MG63 (cell line): Measurements from ENCODE around the gene GRID2IP. TPM values are rescaled to one million over a fixed set of nuclear protein-coding genes. Genes with fewer than 3 reads are reported as not detected.
"Not testable (repeated sequence)": the region's sequence is repeated elsewhere in the genome, so short reads cannot be mapped to it uniquely, and the experiment has no call there.

Experiments used
- DNase-seq: peaks from one replicate; pipeline ENCODE4 v3.0.0-alpha.2; 2020
- H3K27me3 ChIP-seq: fragments of 250-450 bp; sonication (Bioruptor Pico); 2 replicates; pipeline ENCODE4 v1.5.1; 2020; ENCODE audit warnings: mild to moderate bottlenecking, moderate library complexity
- H3K36me3 ChIP-seq: fragments of 250-450 bp; sonication (Bioruptor Pico); 2 replicates; pipeline ENCODE4 v1.5.1; 2020; ENCODE audit warnings: mild to moderate bottlenecking, moderate library complexity
- H3K4me3 ChIP-seq: fragments of 250-450 bp; sonication (Bioruptor Pico); 2 replicates; pipeline ENCODE4 v1.5.1; 2020; ENCODE audit warnings: mild to moderate bottlenecking, moderate library complexity
- H3K9me3 ChIP-seq: fragments of 250-450 bp; sonication (Bioruptor Pico); 2 replicates; pipeline ENCODE4 v1.5.1; 2020; ENCODE audit warnings: mild to moderate bottlenecking, moderate library complexity
- total RNA-seq: library from RNA; depleted of rRNA; stranded (reverse); fragments of >200 nt; shearing (Covaris generic); gene quantifications from 2 replicates; pipeline ENCODE4 v1.2.3, GENCODE V29; 2014; ENCODE audit warnings: low replicate concordance

Gene GRID2IP
- total RNA-seq, 1 experiment from 2014 or later = not detected

GRCh38 chr7:6482307-6482706 lies 69.0 kb downstream of the GRID2IP start:
- no peak for DNase-seq
- H3K27me3 ChIP-seq = no peaks in the 10 kb centered on the region
- peak overlapping the region; percentile 80 for H3K4me3 ChIP-seq
- peaks cover 47% of the 10 kb centered on the region for H3K36me3 ChIP-seq
- no peaks in the 10 kb centered on the region for H3K9me3 ChIP-seq

DNA sequence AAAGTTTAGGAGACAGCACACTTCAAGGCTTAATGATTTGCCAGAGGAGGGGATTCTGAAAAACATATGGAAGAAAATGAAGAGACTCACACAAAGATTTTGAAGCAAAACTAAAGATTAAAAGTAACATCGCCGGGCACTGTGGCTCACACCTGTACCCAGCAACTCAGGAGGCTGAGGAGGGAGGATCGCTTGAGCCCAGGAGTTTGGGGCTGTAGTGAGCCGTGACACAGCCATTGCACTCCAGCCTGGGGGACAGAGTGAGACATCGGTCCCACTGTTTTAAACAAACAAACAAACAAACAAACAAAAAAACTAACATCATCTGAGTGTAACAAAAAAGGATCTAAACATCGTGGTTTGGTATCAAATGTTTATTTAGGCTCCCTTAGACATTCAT lies 69.8 kb downstream of the GRID2IP start:
- Histone ChIP-seq H3K27me3 (no peaks in the 10 kb centered on the region), H3K4me3 (peak overlapping the region; percentile 80), H3K9me3 (no peaks in the 10 kb centered on the region), H3K36me3 (peaks cover 55% of the 10 kb centered on the region)
- DNase-seq = no peak

GRCh38 chr7:6480323-6480660 lies 71.0 kb downstream of the GRID2IP start:
- peak overlapping the region; percentile 80 for H3K4me3 ChIP-seq
- peaks cover 67% of the 10 kb centered on the region for H3K36me3 ChIP-seq
- no peaks in the 10 kb centered on the region for H3K27me3 ChIP-seq
- H3K9me3 ChIP-seq = no peaks in the 10 kb centered on the region
- DNase-seq = no peak

DNA sequence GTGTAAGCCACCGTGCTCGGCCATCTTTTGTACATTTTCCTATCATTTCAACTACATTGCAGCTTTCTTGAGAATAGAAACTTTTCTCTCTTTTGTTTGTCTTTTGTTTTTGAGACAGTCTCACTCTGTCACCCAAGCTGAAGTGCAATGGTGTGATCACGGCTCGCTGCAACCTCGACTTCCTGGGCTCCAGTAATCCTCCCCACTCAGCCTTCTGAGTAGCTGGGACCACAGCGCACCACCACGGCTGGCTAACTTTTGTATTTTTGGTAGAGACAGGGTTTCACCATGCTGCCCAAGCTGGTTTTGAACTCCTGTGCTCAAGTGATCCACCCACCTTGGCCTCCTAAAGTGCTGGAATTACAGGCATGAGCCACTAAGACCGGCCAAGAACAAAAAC lies 72.2 kb downstream of the GRID2IP start:
- no peak for DNase-seq
- H3K9me3 ChIP-seq = no peaks in the 10 kb centered on the region
- no peaks in the 10 kb centered on the region for H3K27me3 ChIP-seq
- H3K4me3 ChIP-seq = no peak overlapping the region
- peaks cover 79% of the 10 kb centered on the region for H3K36me3 ChIP-seq

DNA sequence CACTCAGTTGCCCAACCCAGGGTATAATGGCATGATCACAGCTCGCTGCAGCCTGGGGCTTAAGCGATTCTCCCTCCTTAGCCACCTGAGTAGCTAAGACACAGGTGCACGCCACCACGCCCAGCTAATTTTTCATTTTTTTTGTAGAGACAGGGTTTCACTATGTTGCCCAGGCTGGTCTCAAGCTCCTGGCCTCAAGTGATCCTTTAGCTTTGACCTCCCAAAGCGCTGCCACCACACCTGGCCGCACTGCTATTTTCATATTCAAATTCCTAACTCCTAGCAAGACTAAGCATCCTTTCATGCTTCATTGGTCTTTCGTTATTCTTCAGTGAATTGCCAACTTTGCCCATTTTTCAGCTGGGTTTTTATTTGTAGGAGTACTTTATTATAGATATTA lies 73.1 kb downstream of the GRID2IP start:
- Histone ChIP-seq H3K9me3 (no peaks in the 10 kb centered on the region), H3K36me3 (peaks cover 88% of the 10 kb centered on the region), H3K27me3 (no peaks in the 10 kb centered on the region), H3K4me3 (no peak overlapping the region)
- no peak for DNase-seq

GRCh38 chr7:6477318-6477660 lies 74.0 kb downstream of the GRID2IP start:
- no peaks in the 10 kb centered on the region for H3K9me3 ChIP-seq
- H3K36me3 ChIP-seq = peaks cover 90% of the 10 kb centered on the region
- no peak for DNase-seq
- H3K4me3 ChIP-seq = no peak overlapping the region
- H3K27me3 ChIP-seq = no peaks in the 10 kb centered on the region

DNA sequence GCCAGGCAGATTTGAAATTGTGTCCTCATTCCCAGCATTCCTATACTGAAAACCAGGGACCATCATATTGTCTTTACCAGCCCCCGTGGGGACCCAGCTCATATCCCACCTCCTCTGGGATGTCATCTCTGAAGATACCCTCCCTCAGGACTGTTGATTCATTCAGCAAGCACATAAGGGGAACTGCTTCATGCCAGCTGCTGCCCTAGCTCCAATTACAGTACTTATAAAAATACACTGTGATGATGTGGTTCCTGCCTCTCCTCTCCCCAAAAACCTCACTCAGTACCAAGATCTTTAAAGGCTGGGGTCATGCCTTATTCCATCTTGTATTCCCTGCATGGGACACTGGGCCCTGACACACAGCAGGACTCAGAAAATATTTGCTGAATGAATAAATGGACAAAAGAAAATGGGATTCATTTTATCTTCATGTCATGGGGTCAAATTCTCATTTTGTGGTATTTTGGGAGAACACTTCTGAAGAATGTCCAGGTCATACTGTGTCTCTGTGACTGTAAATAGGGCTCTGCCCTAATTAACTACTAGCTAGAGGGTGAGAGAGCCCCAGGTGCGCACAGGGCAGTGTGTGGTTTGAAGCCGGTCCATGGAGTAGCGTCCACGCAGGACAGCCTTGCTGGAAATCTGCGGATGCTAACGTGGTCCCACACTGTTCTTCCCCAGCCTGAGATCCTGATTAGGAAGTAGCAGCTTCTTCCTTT lies 74.5 kb downstream of the GRID2IP start:
- Histone ChIP-seq H3K4me3 (no peak overlapping the region), H3K27me3 (no peaks in the 10 kb centered on the region), H3K9me3 (no peaks in the 10 kb centered on the region), H3K36me3 (peaks cover 91% of the 10 kb centered on the region)
- no peak for DNase-seq

GRCh38 chr7:6475433-6476186 lies 75.7 kb downstream of the GRID2IP start:
- no peaks in the 10 kb centered on the region for H3K27me3 ChIP-seq
- peaks cover 91% of the 10 kb centered on the region for H3K36me3 ChIP-seq
- no peaks in the 10 kb centered on the region for H3K9me3 ChIP-seq
- DNase-seq = no peak
- H3K4me3 ChIP-seq = no peak overlapping the region

GRCh38 chr7:6465862-6466261 lies 85.4 kb downstream of the GRID2IP start:
- no peaks in the 10 kb centered on the region for H3K27me3 ChIP-seq
- DNase-seq = no peak
- peaks cover 84% of the 10 kb centered on the region for H3K36me3 ChIP-seq
- no peaks in the 10 kb centered on the region for H3K9me3 ChIP-seq
- no peak overlapping the region for H3K4me3 ChIP-seq

DNA sequence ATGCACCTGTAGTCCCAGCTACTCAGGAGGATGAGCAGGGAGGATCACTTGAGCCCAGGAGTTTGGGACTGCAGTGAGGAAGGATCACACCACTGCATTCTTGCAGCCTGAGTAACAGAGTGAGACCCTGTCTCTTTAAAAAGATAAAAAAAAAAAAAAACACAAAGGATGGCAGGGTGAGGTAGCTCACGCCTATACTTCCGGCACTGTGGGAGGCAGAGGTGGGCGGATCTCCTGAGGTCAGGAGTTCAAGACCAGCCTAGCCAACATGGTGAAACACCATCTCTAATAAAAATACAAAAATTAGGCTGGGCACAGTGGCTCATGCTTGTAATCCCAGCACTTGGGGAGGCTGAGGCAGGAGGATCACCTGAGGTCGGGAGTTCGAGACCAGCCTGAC lies 87.7 kb downstream of the GRID2IP start:
- H3K4me3 ChIP-seq, H3K27me3 ChIP-seq, H3K9me3 ChIP-seq, DNase-seq: not testable (repeated sequence)
- H3K36me3 ChIP-seq = peaks cover 68% of the 10 kb centered on the region

DNA sequence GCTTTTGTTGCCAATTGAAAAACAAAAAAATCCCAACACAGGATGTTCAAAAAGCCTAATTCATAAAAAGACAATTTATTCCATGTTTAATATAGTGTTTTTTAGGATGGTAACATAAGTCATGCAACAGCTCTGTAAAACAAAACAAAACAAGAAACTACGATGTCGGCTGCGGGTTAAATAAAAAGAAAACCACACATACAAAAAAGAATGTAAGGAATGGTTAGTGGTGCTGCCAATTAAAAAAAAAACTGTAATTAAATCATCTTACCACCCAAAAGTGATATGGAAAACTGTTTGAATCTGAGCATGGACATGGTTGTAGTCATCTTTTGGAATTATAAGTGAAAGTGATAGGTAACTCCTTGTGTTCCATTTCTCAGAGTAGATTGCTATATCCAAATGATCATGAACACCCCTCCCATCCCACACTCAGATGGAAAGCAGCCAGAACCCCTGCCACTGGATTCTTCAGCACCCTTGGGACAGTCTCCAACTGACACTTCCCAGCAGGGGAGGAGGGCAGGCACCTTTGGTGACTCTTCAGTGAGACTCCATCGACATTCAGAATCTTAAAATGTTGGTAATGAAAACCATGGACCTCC lies 89.2 kb downstream of the GRID2IP start:
- no peaks in the 10 kb centered on the region for H3K9me3 ChIP-seq
- no peaks in the 10 kb centered on the region for H3K27me3 ChIP-seq
- peaks cover 52% of the 10 kb centered on the region for H3K36me3 ChIP-seq
- no peak overlapping the region for H3K4me3 ChIP-seq
- no peak for DNase-seq

DNA sequence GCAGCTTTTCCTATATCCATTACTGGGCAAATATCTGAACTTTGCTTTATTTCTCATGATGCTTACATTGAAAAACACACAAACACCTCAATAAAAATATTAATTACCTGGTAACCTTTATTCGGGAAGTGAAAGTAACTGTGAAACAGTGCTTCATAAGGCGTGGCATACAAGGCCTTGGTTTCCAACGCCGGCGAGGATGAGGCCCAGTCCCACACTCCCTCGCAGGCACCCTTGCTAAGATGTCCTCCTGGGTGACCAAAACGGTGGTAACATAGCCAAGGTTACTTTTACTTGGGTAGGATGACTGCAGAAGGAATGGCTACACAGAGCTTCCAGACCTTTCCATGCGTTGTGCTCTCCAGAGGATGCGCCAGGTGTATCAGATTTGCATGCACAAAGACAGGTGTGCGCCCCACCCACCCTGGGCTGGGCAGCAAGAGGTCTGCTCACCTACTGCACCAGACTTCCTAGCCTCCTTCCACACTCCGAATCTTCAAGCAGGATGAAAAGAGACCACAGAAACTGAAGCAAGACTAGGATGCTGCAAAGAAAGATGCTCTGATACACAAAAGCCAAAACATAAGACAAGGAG lies 90.2 kb downstream of the GRID2IP start:
- DNase-seq = no peak
- H3K27me3 ChIP-seq = no peaks in the 10 kb centered on the region
- peaks cover 43% of the 10 kb centered on the region for H3K36me3 ChIP-seq
- H3K9me3 ChIP-seq = no peaks in the 10 kb centered on the region
- no peak overlapping the region for H3K4me3 ChIP-seq

- no peaks in the 10 kb centered on the region for H3K27me3 ChIP-seq
- H3K4me3 ChIP-seq = no peak overlapping the region
- H3K9me3 ChIP-seq = no peaks in the 10 kb centered on the region
- H3K36me3 ChIP-seq = peaks cover 35% of the 10 kb centered on the region
- no peak for DNase-seq
Observed at GRCh38 chr7:6460303-6460702, 91.0 kb downstream of the GRID2IP start.

DNA sequence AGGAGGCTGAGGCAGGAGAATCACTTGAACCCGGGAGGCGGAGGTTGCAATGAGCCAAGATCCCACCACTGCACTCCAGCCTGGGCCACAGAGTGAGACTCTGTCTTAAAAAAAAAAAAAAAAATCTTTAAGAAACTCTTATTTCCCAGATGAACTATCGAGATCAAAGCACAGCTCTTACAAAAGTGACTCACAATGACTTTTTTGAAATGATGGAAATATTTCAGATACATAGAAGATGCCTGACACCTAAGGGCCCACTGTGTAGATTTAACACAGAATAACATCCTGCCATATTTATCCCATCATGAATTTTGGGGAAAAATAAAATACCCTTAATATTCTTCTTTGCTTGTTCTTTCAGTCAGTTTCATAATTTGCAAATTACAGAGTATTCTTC lies 92.6 kb downstream of the GRID2IP start:
- H3K36me3 ChIP-seq = peaks cover 32% of the 10 kb centered on the region
- H3K4me3 ChIP-seq, H3K27me3 ChIP-seq, DNase-seq, H3K9me3 ChIP-seq: not testable (repeated sequence)

- Histone ChIP-seq H3K27me3 (no peaks in the 10 kb centered on the region), H3K9me3 (no peaks in the 10 kb centered on the region), H3K36me3 (no peaks in the 10 kb centered on the region), H3K4me3 (no peak overlapping the region)
- peak; percentile 77 for DNase-seq
Observed at GRCh38 chr7:6453734-6454133, 97.5 kb downstream of the GRID2IP start.

DNA sequence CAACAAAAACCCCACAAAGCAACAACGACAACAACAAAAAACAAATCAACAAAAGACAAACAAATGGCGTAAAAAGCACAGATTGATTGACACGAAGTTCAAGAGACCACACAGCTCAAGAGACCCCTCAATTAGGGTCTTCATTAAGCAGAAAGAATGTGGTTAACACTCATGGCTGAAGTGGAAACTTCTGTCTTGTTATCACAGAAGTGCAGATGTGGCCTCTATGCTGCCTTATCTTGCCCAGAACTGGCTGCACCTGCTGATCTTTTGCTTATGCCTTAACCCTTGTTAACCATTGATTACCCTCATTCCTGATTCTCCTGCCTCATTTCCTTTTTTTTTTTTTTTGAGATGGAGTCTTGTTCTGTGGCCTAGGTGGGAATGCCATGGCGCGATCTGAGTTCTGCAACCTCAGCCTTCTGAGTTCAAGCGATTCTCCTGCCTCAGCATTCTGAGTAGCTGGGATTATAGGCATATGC lies 100.0 kb downstream of the GRID2IP start:
- no peak for DNase-seq
- H3K36me3 ChIP-seq = no peaks in the 10 kb centered on the region
- no peak overlapping the region for H3K4me3 ChIP-seq
- no peaks in the 10 kb centered on the region for H3K9me3 ChIP-seq
- H3K27me3 ChIP-seq = no peaks in the 10 kb centered on the region

- not testable (repeated sequence) for H3K4me3 ChIP-seq, H3K9me3 ChIP-seq, H3K27me3 ChIP-seq, DNase-seq, H3K36me3 ChIP-seq
Observed at GRCh38 chr7:6450591-6450990, 100.7 kb downstream of the GRID2IP start.
